ENCODE data around the gene CCNQ. TPM values are rescaled to one million over a fixed set of nuclear protein-coding genes. Genes with fewer than 3 reads are reported as not detected.

The CCNQ gene
- total RNA-seq, 1 experiment from 2014 or later = 32.4 TPM

GRCh38 chrX:153539171-153539978, 59.6 kb downstream of the CCNQ start:
- H3K9me3 ChIP-seq (ENCODE audit: low read depth, low read length, poor library complexity, severe bottlenecking) = no peaks in the 10 kb centered on the region
- no peak overlapping the region for H3K27ac ChIP-seq (ENCODE audit: low read depth, low read length, poor library complexity, severe bottlenecking)
- H3K4me3 ChIP-seq (ENCODE audit: low read depth, low read length, poor library complexity, severe bottlenecking) = no peak overlapping the region
- no peaks in the 10 kb centered on the region for H3K36me3 ChIP-seq (ENCODE audit: insufficient read depth, low read length, poor library complexity, severe bottlenecking)
- CTCF ChIA-PET = interaction anchor here (0.6 to 1.5 kb wide), 8 partner anchors 10 to 169 kb away, joined by 3 to 17 read pairs (median 4); no protein-coding TSS in a partner anchor
- no TSS peak for BruUV-seq (replicated peaks)
- intact Hi-C loops (cut with micrococcal nuclease; ENCODE audit: unreplicated experiment) = no loop called here
- peak; percentile 58 for DNase-seq (ENCODE audit: low spot score)
- H3K4me1 ChIP-seq (ENCODE audit: insufficient read depth, low read length, poor library complexity, severe bottlenecking) = no peaks in the 10 kb centered on the region
- POLR2A ChIA-PET (ENCODE audit: low non-redundant PET) = interaction anchor here (0.6 kb wide), 1 partner anchor 38 kb away, joined by 14 read pairs; no protein-coding TSS in a partner anchor
- TF ChIP-seq EZH2 (IDR thresholded peaks at IDR 0.05; ENCODE audit: borderline replicate concordance, low read depth, low read length, poor library complexity, severe bottlenecking) (no peak), CTCF (conservative IDR thresholded peaks at IDR 0.05; ENCODE audit: low read depth, low read length) (peak; percentile 92)
- H3K27me3 ChIP-seq (replicated peaks; ENCODE audit: insufficient read depth, low read depth, low read length, poor library complexity) = no peaks in the 10 kb centered on the region

- DNase-seq (ENCODE audit: low spot score) = no peak
- Histone ChIP-seq H3K9me3 (ENCODE audit: low read depth, low read length, poor library complexity, severe bottlenecking) (no peaks in the 10 kb centered on the region), H3K27ac (ENCODE audit: low read depth, low read length, poor library complexity, severe bottlenecking) (no peak overlapping the region), H3K36me3 (ENCODE audit: insufficient read depth, low read length, poor library complexity, severe bottlenecking) (no peaks in the 10 kb centered on the region), H3K4me1 (ENCODE audit: insufficient read depth, low read length, poor library complexity, severe bottlenecking) (no peaks in the 10 kb centered on the region), H3K27me3 (replicated peaks; ENCODE audit: insufficient read depth, low read depth, low read length, poor library complexity) (no peaks in the 10 kb centered on the region), H3K4me3 (ENCODE audit: low read depth, low read length, poor library complexity, severe bottlenecking) (no peak overlapping the region)
- no TSS peak for BruUV-seq (replicated peaks)
- intact Hi-C loops (cut with micrococcal nuclease; ENCODE audit: unreplicated experiment) = no loop called here
- ChIA-PET POLR2A (ENCODE audit: low non-redundant PET) (no interaction called here), CTCF (interaction anchor here (1.5 kb wide), 1 partner anchor 130 kb away, joined by 17 read pairs; no protein-coding TSS in a partner anchor)
- TF ChIP-seq EZH2 (IDR thresholded peaks at IDR 0.05; ENCODE audit: borderline replicate concordance, low read depth, low read length, poor library complexity, severe bottlenecking) = no peak
- TF ChIP-seq CTCF (conservative IDR thresholded peaks at IDR 0.05; ENCODE audit: low read depth, low read length) = no peak
Observed at GRCh38 chrX:153538424-153538823, 60.5 kb downstream of the CCNQ start.

Other genes with a start within 250 kb of the CCNQ start
- gene PNMA6E, start 197.8 kb downstream of the CCNQ start, total RNA-seq (2021) = not detected in 2 replicates
- gene ZFP92, start 187.7 kb downstream of the CCNQ start, total RNA-seq (2021) = 0.41 and 0.55 TPM in 2 replicates
- gene TREX2, start 153.1 kb downstream of the CCNQ start, total RNA-seq (2021) = 0.77 and 2.1 TPM in 2 replicates
- gene HAUS7, start 128.6 kb downstream of the CCNQ start, total RNA-seq (2021) = 75.3 and 82.6 TPM in 2 replicates
- gene BGN, start 104.2 kb downstream of the CCNQ start, total RNA-seq (2021) = 51.8 and 90.9 TPM in 2 replicates
- 0.11 and 0.42 TPM in 2 replicates for gene ATP2B3, start 81.5 kb downstream of the CCNQ start, total RNA-seq (2021)
- 0.92 and 1.4 TPM in 2 replicates for gene DUSP9, start 48.1 kb upstream of the CCNQ start, total RNA-seq (2021)
- 0.52 and 0.60 TPM in 2 replicates for gene PNCK, start 74.7 kb upstream of the CCNQ start, total RNA-seq (2021)
- gene SLC6A8, start 88.8 kb upstream of the CCNQ start, total RNA-seq (2021) = 41.4 and 49.8 TPM in 2 replicates
- gene BCAP31, start 125.2 kb upstream of the CCNQ start, total RNA-seq (2021) = 219 and 235 TPM in 2 replicates
- gene ABCD1, start 125.7 kb upstream of the CCNQ start, total RNA-seq (2021) = 7.8 and 8.0 TPM in 2 replicates
- gene PLXNB3, start 165.1 kb upstream of the CCNQ start, total RNA-seq (2021) = 0.59 TPM in 1 of 2 replicates, not detected in the other
- not detected in 2 replicates for gene SRPK3, start 181.9 kb upstream of the CCNQ start, total RNA-seq (2021)
- 52.0 and 55.7 TPM in 2 replicates for gene IDH3G, start 195.2 kb upstream of the CCNQ start, total RNA-seq (2021)
- 205 and 214 TPM in 2 replicates for gene SSR4, start 195.5 kb upstream of the CCNQ start, total RNA-seq (2021)
- gene PDZD4, start 231.4 kb upstream of the CCNQ start, total RNA-seq (2021) = 2.6 and 6.0 TPM in 2 replicates

Measured in A673 (cell line).